HG02840 (cell line): ENCODE data around the gene JSRP1.

Source experiments
- ATAC-seq: cut with Tn5 transposase; IDR thresholded peaks from one replicate; pipeline ENCODE4 v1.9.1; 2021; ENCODE audit warnings: mild to moderate bottlenecking, moderate library complexity, moderate number of reproducible peaks; ENCODE audit not compliant: unreplicated experiment, low FRiP score

The JSRP1 gene

GRCh38 chr19:2234996-2235380 lies 21.2 kb downstream of the JSRP1 start:
- no peak for ATAC-seq

DNA sequence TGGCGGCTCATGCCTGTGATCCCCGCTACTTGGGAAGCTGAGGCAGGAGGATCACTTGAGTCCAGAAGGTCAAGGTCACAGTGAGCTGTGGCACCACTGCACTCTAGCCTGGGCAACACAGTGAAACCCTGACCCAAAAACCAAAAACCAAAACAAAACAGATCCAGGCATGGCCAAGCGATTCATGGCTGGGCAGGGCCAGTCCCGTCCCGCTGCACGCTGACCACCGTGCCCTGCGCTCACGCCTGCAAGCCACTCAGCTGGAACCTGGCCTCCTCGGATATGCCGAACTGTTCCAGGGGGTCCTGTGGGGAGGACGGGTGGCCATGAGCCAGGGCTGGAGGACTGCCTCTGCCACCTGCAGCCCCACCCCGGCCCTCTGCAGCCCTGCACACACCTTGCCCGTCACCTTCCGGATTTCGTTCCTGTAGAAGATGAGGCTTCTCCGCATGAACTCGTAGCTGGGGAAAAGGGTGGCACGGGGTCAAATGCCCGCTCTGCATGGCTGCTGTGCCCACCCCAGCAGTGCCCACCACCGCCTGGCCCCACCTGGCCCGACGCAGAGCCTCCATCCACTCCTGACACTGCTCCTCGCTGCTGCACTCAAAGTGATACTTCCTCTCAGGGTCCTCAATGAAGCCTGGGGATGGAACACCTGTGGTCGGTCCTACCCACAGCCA lies 22.5 kb downstream of the JSRP1 start:
- no peak for ATAC-seq

GRCh38 chr19:2232286-2233151 lies 23.7 kb downstream of the JSRP1 start:
- ATAC-seq = no peak

- ATAC-seq = no peak
Measured at GRCh38 chr19:2231621-2232221, 24.5 kb downstream of the JSRP1 start.

DNA sequence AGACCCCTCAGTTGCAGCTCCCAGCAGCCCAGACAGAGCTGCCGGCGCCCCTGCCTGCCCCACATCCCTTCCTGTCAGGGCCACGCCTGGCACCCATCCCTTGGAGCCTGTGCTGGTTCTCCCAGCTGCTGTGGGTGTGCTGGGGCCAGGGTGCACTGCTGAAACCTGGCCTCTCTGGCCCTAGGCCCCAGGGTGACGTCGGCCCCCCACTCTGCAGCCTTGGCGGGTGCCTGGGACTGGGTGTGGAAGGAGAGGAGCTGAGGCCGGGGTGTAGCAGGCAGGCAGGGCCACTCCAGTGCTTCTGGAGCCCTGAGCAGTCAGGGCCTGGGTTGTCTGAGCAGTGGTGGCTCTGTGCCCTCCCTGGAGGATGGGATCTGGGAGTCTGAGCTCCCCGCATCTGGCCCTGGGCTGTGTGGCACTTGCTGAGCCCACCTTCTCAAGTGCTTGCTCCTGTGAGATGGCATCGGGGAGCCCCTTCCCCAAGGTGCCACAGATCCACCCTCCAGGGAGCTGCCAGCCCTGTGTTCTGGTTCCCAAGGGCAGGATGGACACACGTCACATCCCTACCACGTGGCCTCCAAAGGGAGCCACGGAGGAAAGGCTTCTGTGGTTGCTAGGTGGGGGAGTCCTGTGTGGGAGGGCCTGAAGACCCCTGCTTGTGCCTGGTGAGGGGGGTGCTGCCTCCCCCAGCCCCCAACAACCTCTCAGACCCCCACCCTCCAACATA lies 25.2 kb downstream of the JSRP1 start:
- ATAC-seq = no peak

GRCh38 chr19:2230033-2230531 lies 26.1 kb downstream of the JSRP1 start:
- no peak for ATAC-seq

GRCh38 chr19:2229103-2230032 lies 26.8 kb downstream of the JSRP1 start:
- ATAC-seq = no peak

DNA sequence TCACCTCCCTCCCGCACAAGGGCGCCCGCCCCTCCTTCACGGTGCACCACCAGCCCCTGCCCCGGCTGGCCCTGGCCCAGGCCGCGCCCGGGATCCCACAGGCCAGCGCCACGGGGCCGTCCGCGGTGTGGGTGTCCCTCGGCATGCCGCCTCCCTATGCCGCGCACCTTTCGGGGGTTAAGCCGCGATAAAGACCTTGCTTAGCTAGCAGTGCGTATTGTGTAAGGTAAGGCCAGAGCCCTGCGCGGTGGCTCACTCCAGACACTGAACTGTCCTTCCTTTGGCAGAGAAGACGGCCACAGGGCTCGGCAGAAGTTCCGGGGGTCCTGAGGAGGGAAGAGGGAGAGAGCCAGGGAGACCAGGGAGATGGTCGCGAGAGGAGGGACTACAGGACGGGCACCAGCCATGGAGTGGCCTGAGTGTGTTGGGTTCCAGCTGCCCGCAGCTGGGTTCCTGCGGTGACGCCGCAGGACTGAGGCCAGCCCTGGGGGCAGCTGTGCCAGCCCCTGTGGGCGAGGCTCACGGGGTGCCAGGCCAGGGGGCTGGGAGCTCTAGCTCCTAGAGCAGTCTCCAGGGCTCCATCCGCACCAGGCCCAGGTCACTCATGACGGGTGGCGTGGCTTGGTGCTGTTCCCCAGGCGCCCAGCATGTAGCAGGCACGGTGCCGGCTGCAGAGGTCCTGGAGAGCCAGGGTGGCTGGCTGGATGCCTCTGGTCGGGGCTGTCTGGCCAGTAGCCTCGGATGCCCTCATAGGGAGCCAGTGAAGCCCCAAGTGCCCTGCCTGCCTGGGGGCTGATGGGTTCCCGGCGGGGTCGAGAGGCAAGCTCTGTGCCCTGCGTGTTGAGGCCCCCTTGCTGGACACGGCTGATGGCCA lies 27.8 kb downstream of the JSRP1 start:
- ATAC-seq = no peak

GRCh38 chr19:2227415-2228156 lies 28.6 kb downstream of the JSRP1 start:
- no peak for ATAC-seq

- ATAC-seq = no peak
Measured at GRCh38 chr19:2226840-2227360, 29.3 kb downstream of the JSRP1 start.

GRCh38 chr19:2226051-2226839 lies 30.0 kb downstream of the JSRP1 start:
- ATAC-seq = no peak

- no peak for ATAC-seq
Measured at GRCh38 chr19:2225415-2226050, 30.7 kb downstream of the JSRP1 start.

GRCh38 chr19:2224754-2225349 lies 31.4 kb downstream of the JSRP1 start:
- no peak for ATAC-seq

DNA sequence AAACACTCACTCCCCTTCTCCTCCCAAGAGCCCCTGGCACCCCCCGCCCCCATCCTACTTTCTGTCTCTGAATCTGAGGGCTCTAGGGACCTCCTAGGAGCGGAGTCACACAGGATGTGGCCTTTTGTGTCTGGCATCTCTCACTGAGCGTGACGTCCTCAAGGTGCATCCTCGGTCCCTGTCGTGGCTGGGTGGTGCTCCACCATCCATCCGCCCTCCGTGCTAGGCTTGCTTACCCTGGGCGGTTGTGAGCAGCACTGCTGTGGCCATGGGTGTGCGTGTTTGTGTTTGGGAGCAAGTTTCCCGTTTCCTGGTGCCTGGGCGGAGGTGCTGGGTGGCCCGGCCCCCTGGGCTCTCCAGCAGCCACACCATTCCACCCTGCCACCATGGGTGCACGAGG lies 32.3 kb downstream of the JSRP1 start:
- ATAC-seq = no peak

DNA sequence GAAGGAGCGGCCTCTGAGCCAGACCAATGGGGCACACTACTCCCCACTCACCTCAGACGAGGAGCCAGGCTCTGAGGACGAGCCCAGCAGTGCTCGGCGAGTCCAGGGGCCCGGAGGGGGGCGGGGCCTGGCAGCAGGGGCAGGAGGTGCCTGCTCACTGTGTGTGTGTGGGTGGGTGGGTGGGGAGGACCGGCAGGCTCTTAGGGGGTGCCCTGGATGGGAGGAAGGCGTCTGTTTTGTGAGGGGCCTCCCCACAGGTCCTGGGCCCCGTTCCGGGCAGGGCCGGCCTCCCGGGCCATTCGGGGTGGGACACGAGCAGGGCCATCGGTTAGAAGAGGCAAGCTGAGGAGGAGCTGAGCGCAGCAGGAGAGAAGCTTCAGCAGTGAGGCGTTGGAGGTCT lies 32.8 kb downstream of the JSRP1 start:
- no peak for ATAC-seq

- ATAC-seq = no peak
Measured at GRCh38 chr19:2221918-2222317, 34.3 kb downstream of the JSRP1 start.
